Activated T-helper 17 cell treated with anti-CD3 and anti-CD28 coated beads, Interleukin-2, amount 50 U/mL, for 72 hours (primary cell): Measurements from ENCODE around the gene TBK1. TPM values are rescaled to one million over a fixed set of nuclear protein-coding genes. Genes with fewer than 3 reads are reported as not detected.

Source experiments
- ATAC-seq: fragments of 150-1000 bp; cut with Tn5 transposase; replicated peaks from 2 replicates; pipeline ENCODE4 v1.10.0; 2021; ENCODE audit warnings: mild to moderate bottlenecking, moderate library complexity
- H3K27ac Mint-ChIP-seq: one replicate; pipeline ENCODE4 v1.8.0; 2022; ENCODE audit warnings: mixed read lengths
- H3K27me3 Mint-ChIP-seq: one replicate; pipeline ENCODE4 v1.8.0; 2022; ENCODE audit warnings: mixed read lengths
- H3K36me3 Mint-ChIP-seq: one replicate; pipeline ENCODE4 v1.8.0; 2022; ENCODE audit warnings: low read depth, mild to moderate bottlenecking, mixed read lengths
- H3K4me1 Mint-ChIP-seq: one replicate; pipeline ENCODE4 v1.8.0; 2022; ENCODE audit warnings: mixed read lengths
- H3K4me3 Mint-ChIP-seq: one replicate; pipeline ENCODE4 v1.8.0; 2022; ENCODE audit warnings: mild to moderate bottlenecking, mixed read lengths
- H3K9me3 Mint-ChIP-seq: one replicate; pipeline ENCODE4 v1.8.0; 2022; ENCODE audit warnings: mixed read lengths
- total RNA-seq, 2 donors: library from RNA; stranded (reverse); gene quantifications; one replicate each; pipeline ENCODE4 v1.2.3, GENCODE V29; 2022

The TBK1 gene
- 10 to 100 TPM; 36.7 to 37.1 TPM for total RNA-seq

DNA sequence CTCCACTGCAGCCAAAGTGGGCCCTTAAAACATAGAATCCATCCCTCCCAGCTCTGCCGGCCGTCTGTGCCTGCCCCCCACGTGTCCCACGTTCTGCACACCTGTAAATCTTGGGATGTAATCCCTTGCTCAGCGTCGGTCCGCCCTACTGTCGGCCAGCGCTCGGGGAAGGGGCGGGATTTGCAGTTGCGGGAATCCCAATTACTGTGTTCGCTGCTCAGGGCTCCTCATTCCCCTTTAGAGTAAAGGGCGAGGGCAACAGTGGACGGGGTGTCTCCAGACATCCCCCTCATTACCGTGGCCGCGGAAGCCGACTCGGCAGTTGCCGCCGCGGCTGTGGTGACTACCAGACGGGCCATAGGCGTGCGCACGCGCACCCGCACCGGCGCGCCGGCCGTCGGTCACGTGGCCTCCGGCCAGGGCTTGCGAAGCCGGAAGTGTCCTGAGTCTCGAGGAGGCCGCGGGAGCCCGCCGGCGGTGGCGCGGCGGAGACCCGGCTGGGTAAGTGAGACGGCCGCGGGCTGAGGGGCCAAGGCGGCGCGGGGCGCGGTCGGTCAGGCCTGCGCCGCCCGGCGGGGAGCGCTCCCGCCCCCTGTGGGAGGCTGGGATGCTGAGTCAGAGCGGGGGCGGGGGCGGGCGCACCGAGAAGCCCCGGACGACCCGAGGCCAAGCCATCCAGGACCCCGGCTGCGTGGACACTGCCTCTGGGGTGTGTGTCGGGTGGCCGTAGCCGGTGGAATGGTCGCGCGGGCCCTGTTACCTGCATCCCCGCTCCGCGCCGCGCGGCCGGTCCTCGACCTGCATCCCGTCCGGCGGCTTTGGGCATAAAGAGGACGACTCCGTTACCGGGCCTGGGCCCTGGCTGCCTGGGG, at the start of gene TBK1:
Gene TBK1 (plus strand): TSS at position 434 of the 872 bp plus-strand sequence. CDS start 3,751 bp downstream, outside the sequence.
- peak; percentile 79 for ATAC-seq
- Mint-ChIP-seq H3K27me3 (no peaks in the 10 kb centered on the region), H3K36me3 (peaks cover 51% of the 10 kb centered on the region), H3K4me1 (peaks cover 26% of the 10 kb centered on the region), H3K4me3 (peak within 1 kb of the TSS; percentile 91), H3K9me3 (no peaks in the 10 kb centered on the region), H3K27ac (peak within 1 kb of the TSS; percentile 93)

DNA sequence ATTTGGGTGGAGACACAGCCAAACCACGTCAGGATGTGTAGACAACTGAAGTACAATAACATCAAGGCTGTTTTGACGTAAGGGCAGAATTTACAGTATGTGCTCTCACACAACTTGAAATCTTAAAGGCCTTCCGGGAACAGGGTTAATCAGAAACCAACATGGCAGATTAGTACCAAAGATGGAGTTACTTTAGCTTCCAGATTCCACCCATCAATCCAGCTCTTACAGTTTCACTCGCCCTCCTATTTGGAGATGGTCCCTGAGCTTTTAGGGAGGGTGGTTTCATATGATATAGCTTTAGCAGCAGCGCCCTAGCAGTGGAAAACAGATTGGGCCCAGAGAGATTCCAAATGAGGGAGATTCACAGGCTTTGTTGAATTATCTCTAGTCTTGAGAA, 49.7 kb upstream of the TBK1 start:
- H3K4me3 Mint-ChIP-seq: no peak overlapping the region
- peaks cover 10% of the 10 kb centered on the region for H3K4me1 Mint-ChIP-seq
- peaks cover 8% of the 10 kb centered on the region for H3K36me3 Mint-ChIP-seq
- no peaks in the 10 kb centered on the region for H3K27me3 Mint-ChIP-seq
- ATAC-seq: no peak
- no peaks in the 10 kb centered on the region for H3K9me3 Mint-ChIP-seq
- H3K27ac Mint-ChIP-seq: no peak overlapping the region

DNA sequence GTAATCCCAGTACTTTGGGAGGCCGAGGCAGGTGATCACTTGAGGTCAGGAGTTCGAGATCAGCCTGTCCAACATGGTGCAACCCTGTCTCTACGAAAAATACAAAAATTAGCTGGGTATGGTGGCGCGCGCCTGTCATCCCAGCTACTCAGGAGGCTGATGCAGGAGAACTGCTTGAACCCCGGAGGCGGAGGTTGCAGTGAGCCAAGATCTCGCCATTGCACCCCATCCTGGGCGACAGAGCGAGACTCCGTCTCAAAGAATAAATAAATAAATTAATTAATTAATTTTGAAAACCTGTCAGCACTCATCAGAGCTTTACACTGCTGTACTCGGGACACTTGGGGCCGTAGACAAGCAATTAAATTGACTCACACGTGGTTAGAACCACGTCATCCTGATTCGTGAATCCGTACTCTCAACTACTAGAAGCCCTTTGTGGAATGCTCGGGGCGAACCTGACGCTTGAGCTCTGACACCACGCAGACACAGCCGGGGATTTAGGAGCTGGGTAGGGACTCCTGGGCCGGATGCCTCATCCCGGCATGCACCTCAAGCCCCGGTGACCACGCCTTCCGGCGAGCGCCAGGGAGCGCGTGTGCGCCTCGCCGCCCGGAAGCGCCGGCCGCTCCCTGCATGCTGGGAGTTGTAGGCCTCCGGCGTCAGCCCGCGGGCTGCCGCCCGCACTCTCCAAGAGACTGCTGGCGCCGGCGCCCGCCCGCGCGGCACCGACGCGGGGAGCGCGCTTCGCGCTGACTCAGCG, 48.0 kb upstream of the TBK1 start, which contains the start of gene XPOT:
Gene XPOT (plus strand): TSS at position 686 of the 763 bp plus-strand sequence. CDS start 5,644 bp downstream, outside the sequence.
- Mint-ChIP-seq H3K36me3 (peaks cover 12% of the 10 kb centered on the region), H3K4me1 (peaks cover 10% of the 10 kb centered on the region)
- peak; percentile 90 for ATAC-seq

DNA sequence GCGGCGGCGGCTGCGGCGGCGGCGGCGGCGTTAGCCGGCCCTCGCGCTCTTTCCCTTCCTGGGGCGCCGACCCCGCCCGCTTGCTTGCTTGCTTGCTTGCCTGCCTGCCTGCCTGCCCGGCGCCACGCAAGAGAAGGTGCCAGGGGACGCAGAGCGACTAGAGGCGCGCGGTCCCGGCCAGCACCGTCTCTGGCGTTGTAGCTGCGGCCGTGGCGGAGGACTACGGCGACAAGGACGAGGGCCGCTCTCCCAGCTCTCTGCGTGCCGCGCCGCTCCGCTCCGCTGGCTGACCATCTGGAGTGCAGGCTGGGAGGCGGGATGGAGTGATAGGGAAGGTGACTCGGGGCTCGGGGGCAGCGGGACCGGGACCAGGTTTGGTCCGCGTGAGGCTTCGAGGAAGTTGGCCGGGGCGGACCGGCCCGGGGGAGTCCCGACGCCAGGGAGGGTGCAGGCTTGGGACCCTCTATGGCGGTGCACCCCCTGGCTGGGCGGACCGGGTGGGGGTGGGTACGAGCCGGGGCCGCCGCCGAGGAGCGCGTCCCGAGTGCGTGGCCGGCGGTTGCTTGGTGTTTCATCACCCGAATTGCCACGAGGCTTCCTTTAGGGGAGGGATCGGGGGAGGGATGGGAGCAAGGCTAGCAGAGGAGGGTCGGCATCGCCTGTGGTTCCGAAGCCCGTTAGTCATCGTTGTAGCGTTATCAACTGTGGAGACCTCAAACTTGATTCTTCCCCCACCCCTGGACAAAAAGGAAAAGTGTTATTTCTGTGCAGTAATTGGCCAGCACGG, 47.3 kb upstream of the TBK1 start:
- H3K9me3 Mint-ChIP-seq: no peaks in the 10 kb centered on the region
- no peaks in the 10 kb centered on the region for H3K27me3 Mint-ChIP-seq
- H3K4me1 Mint-ChIP-seq: peaks cover 9% of the 10 kb centered on the region
- ATAC-seq: peak; percentile 25
- H3K4me3 Mint-ChIP-seq: peak overlapping the region; percentile 90
- H3K36me3 Mint-ChIP-seq: peaks cover 19% of the 10 kb centered on the region
- H3K27ac Mint-ChIP-seq: peak overlapping the region; percentile 91

More for the DNA sequence above, 48.0 kb upstream of the TBK1 start, which contains the start of gene XPOT:
- Mint-ChIP-seq H3K27ac (peak within 1 kb of the TSS; percentile 91), H3K4me3 (peak within 1 kb of the TSS; percentile 90), H3K9me3 (no peaks in the 10 kb centered on the region), H3K27me3 (no peaks in the 10 kb centered on the region)

DNA sequence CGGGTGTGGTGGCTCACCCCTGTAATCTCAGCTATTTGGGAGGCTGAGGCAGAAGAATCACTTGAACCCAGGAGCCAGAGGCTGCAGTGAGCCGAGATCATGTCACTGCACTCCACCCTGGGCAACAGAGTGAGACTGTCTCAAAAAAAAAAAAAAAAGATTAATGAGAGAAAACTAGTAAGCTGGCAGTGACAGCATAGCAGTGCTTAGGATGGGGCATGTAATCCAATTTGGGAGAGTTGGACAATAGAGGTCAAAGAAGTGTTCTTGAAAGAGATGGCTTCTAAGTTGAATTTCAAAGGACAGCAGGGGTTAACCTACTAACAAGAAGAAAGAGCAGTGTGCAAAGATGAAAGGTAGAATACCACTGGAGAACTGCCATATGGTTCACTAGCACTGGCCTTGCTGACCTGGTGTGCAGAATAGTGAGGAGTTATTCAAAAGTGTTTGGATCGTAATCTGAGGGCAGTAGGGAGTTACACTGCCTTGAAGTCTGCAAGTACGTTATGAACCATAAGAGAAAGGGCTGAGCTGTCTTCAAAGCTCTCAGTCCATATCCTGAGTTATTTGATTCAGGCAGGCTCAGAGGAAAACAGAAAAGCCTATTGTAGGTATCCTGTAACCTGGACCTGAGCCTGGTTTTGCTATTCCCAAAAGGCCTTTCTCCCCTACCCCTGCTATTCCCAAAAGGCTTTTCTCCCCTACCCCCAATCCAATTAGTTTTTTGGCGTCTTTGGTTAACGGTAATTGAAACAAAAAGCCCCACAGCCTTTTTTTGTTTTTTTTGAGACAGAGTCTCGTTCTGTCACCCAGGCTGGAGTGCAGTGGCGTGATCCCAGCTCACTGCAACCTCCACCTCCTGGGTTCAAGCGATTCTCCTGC, 44.3 kb upstream of the TBK1 start:
- Mint-ChIP-seq H3K27me3 (no peaks in the 10 kb centered on the region), H3K9me3 (no peaks in the 10 kb centered on the region), H3K4me1 (peaks cover 4% of the 10 kb centered on the region), H3K36me3 (peaks cover 48% of the 10 kb centered on the region), H3K27ac (no peak overlapping the region), H3K4me3 (peak overlapping the region; percentile 90)
- ATAC-seq: no peak

DNA sequence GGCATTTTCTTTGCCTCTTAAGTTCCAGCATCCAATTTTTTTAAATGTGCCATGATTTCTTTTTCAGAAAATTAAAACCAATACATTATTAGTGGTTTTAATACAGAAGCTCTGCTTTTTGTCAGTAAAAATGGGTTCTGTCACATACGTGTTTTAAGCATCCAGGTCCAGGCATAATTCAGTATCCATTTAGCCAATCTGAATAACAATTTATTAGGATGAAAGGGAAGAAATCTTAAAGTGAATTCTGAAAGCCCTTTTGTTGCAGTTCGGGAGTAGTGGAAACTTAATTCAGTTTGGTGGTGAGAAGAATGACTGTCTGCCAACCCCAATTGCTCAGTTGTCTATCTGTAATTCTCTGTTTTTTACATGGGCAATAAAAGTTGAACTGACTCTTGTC, 40.5 kb upstream of the TBK1 start:
- Mint-ChIP-seq H3K27me3 (no peaks in the 10 kb centered on the region), H3K4me1 (peaks cover 7% of the 10 kb centered on the region), H3K4me3 (no peak overlapping the region), H3K9me3 (no peaks in the 10 kb centered on the region), H3K36me3 (peaks cover 79% of the 10 kb centered on the region), H3K27ac (peak overlapping the region; percentile 22)
- ATAC-seq: no peak

DNA sequence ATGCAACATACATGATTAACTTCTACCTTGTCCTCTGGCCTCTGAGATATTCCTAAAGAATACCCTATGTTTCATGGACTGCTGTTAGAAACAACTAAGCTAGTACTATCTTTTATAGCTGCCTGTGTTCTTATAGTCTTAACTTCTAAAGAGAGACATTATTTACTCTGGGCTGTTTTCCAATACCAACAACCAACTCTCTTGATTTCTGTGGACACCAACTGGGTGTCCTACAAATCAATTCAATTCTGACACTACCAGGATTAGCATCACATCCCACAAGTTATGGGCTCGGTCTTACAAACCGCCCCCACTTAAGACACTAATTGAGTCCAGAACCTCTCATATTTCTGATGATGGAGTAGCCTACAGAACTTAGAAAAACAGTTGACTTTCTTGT, 39.5 kb upstream of the TBK1 start:
- Mint-ChIP-seq H3K27me3 (no peaks in the 10 kb centered on the region), H3K36me3 (peaks cover 89% of the 10 kb centered on the region), H3K4me1 (peaks cover 7% of the 10 kb centered on the region), H3K27ac (no peak overlapping the region), H3K4me3 (no peak overlapping the region), H3K9me3 (no peaks in the 10 kb centered on the region)
- ATAC-seq: no peak

DNA sequence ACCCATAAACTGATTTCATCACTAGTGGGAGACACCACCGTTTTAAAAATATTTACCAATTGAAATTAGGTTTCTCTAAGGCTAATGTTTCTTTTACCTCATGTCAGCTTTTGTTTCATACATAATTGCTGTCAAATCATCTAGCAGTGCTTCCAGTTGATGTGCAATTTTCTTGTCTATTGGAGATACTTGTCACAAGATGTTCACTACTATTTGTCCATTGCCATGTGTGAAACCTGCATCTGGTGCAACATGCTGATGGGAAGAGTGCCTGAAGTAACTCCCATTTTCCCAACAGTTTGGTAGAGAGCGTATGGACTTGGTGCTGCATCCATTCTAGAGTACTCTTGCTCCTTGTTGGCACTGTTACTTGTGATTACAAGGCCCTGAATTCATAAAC, 38.0 kb upstream of the TBK1 start:
- Mint-ChIP-seq H3K36me3 (peaks cover 99% of the 10 kb centered on the region), H3K4me3 (no peak overlapping the region), H3K9me3 (no peaks in the 10 kb centered on the region), H3K27ac (no peak overlapping the region), H3K4me1 (peaks cover 7% of the 10 kb centered on the region), H3K27me3 (no peaks in the 10 kb centered on the region)
- no peak for ATAC-seq

DNA sequence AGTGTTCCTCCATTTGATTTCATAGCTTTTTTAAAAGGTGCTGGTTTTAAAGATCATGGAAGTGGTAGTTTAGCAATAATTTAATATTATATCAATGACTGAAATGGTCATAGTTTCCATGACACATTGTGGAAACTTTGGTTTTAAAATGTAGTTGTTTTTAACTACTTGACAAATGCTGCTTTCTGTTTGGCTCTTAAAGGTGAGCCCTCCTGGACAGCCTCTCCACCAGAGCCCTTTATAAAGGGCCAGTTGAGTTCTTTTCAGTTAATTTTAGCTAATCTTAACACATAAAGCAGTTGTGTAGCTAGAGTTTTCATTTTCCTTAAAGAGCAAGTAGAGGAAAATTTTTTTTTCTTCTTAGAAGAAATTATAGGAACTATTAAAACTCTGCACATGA, 33.7 kb upstream of the TBK1 start:
- ATAC-seq: no peak
- H3K27ac Mint-ChIP-seq: peak overlapping the region; percentile 63
- H3K4me3 Mint-ChIP-seq: no peak overlapping the region
- H3K4me1 Mint-ChIP-seq: no peaks in the 10 kb centered on the region
- H3K27me3 Mint-ChIP-seq: no peaks in the 10 kb centered on the region
- no peaks in the 10 kb centered on the region for H3K9me3 Mint-ChIP-seq
- H3K36me3 Mint-ChIP-seq: peaks cover 100% of the 10 kb centered on the region

DNA sequence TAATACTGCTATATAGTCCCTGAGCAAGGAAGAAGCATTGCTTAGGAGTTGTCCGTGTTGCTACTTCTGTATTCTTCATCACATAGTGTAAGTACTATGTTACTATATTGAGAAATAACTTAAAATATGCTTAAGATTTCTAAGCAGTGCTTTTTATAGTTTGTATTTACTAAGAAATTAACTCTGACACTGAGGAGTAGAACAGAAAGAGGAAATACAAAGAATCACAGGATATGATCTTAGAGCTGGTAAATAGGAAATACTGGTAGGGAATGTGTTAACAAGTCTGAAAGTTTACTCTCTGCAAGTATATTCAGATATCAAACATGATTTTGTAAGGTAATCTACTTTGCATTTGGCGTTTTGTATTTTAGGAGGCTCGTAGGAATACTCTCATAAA, 32.2 kb upstream of the TBK1 start:
- H3K9me3 Mint-ChIP-seq: no peaks in the 10 kb centered on the region
- ATAC-seq: no peak
- no peak overlapping the region for H3K27ac Mint-ChIP-seq
- no peaks in the 10 kb centered on the region for H3K27me3 Mint-ChIP-seq
- no peaks in the 10 kb centered on the region for H3K4me1 Mint-ChIP-seq
- no peak overlapping the region for H3K4me3 Mint-ChIP-seq
- H3K36me3 Mint-ChIP-seq: peaks cover 100% of the 10 kb centered on the region

DNA sequence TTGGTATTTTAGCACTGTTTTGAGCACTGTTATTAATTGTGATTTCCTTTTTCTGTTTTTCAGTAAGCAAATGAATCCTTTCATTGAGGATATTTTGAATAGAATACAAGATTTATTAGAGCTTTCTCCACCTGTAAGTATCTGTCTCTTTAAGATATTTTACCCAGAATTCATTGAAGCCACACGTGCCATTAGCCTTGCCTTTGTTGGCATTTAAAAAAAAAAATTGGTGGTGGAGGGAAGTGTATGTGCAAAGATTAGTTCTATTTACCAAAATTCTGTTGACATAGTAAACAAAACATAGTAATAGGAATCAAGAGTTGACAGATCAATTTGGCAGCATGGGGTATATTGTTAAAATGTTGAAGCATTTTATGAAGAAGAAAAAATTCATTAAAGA, 23.9 kb upstream of the TBK1 start:
- Mint-ChIP-seq H3K4me1 (no peaks in the 10 kb centered on the region), H3K27me3 (no peaks in the 10 kb centered on the region), H3K36me3 (peaks cover 100% of the 10 kb centered on the region), H3K4me3 (no peak overlapping the region), H3K27ac (no peak overlapping the region), H3K9me3 (no peaks in the 10 kb centered on the region)
- ATAC-seq: no peak

DNA sequence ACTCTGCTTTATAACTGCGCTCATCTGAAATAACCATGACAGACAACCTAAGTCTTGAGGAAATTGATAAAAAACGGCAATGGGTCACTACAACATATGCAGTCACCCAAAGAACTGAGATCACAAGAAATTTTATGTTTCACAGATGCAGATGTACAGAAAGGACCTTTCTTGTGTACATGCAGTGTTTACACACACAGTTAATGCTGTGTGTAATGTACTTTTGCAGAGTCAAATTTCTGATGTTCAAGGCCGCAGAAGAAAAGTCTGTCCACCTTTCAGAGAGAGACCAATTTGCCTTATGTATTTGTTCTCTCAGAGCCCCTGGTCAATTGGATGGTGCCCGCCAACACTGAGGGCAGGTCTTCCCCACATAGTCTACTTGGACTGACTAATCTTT, 23.0 kb upstream of the TBK1 start:
- Mint-ChIP-seq H3K4me3 (no peak overlapping the region), H3K27me3 (no peaks in the 10 kb centered on the region), H3K27ac (no peak overlapping the region), H3K36me3 (peaks cover 100% of the 10 kb centered on the region), H3K9me3 (no peaks in the 10 kb centered on the region), H3K4me1 (no peaks in the 10 kb centered on the region)
- ATAC-seq: no peak

DNA sequence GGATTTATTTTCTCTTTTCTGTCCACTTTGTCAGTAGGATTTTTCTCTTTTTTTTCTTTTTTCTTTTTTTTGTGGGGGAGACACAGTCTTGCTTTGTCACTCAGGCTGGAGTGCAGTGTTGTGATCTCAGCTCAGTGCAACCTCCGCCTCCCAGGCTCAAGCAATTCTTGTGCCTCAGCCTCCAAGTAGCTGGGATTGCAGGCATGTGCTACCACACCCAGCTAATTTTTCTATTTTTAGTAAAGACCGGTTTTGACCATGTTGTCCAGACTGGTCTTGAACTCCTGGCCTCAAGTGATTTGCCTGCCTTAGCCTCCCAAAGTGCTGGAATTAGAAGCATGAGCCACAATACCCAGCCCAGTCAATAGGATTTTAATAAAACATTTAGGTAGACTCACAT, 21.0 kb upstream of the TBK1 start:
- ATAC-seq: no peak
- peaks cover 100% of the 10 kb centered on the region for H3K36me3 Mint-ChIP-seq
- H3K4me3 Mint-ChIP-seq: no peak overlapping the region
- no peak overlapping the region for H3K27ac Mint-ChIP-seq
- H3K4me1 Mint-ChIP-seq: no peaks in the 10 kb centered on the region
- H3K9me3 Mint-ChIP-seq: no peaks in the 10 kb centered on the region
- H3K27me3 Mint-ChIP-seq: no peaks in the 10 kb centered on the region
